DMS153 treated with DMSO at 0.1 percent for 48 hours (cell line): Measurements from ENCODE around the gene COL23A1.
"Not testable (repeated sequence)": the region's sequence is repeated elsewhere in the genome, so short reads cannot be mapped to it uniquely, and the experiment has no call there.

Experiments
- DNase-seq: peaks from one replicate; lab custom pipeline; 2025; ENCODE audit not compliant: unreplicated experiment; lab: John Stamatoyannopoulos, UW

COL23A1 gene

DNA sequence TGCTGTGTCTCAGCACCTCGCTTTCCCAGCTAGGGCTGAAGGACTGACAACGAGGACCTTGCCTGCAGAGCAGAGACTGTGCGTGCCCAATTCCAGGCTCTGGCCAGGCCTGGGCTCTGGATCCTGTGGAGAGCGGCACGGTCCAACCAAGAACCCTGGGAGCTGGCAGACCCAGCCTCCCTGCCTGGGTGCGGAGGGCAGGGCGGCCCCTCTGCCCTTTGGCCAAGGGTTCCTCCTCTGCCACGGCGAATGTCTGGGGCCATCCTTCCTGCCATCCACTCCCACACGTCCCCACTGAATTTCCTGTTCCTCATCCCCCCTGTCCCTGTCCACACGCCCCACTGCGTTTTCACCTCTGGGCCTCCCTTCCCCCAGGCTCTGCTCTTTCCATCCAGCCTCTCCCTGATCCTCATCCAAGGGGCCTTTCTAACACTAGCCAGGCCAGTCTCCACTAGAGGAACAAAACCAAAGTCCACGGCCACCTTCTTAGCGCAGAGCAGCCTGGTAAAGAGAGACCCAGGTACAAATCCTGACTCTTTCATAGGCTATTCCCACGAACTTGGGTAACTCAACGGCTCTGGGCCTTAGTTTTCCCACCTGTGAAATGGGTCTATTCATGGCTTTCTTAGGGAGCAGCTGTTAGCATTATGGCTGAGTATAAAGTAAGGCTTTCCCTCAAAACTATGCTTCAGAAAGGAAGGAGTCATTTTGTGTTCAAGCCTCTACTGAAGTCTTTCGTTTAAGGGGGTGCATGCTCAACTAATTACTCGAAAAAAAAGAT, 262.1 kb downstream of the COL23A1 start:
- DNase-seq = no peak

DNA sequence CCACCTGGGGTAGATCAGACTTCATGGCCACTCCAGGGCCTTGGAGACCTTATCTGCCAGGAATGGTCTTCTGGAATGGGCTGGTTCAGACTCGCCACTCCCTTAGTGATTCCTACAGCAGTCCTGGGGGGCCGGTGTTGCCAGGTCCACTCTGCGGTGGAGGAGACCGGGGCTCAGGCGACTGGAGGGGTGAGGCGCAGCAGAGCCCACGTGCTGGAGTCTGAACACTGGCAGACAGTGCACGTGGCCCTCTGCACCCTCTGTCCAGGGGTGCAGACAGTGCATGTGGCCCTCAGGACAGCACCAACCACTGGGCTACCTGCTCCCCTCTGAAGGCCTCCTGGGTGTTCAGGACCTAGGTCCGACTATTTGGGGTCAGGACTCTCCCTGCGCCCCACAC, 262.7 kb downstream of the COL23A1 start:
- no peak for DNase-seq

DNA sequence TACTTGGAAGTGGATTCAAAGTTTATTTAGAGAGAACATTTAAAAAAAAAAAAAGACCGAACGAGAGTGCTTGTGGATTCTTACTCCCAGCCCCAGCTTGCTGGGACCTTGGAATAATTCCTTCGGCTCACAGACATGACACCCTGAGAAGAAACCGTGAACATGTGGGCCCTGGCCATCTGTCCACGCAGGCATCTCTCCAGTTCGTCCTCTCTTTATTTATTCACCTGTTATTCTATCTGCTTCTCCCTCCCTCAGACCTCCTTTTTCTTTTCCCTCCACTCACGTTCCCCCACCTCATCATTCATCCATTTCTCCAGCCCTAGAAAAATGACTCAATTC, 263.8 kb downstream of the COL23A1 start:
- no peak for DNase-seq

DNA sequence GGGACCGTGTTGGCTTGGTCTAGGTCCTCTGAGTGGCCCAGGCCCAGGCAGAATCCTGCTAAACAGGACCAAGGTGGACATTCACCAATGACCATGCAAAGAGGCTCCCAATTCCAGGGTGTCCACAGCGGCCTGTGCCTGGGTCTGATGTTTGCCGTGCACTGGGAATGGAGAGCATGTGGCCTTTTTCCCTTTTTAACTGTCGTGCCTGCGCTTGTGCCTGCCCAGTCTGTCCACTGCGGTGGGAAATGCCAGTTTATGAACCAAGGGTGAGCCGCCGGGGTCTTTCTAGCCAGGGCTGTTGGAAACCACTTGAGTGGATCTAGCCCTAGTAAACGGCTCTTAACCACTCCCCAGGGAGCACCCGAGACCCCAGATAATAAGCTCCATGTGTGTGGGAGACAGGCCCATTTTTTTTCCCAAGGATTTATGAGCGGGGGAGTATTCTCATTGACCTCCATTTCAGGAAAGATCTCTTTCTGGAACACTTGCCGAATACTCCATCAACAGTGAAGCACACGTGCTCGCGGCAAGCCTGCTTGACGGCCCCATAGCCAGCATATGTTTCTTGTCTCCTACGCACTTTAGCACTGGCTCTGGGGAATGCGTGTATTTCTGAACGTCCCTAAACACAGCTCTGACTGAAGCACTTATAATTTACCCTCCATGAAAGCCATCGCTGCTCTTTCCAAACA, 264.4 kb downstream of the COL23A1 start:
- DNase-seq = no peak

DNA sequence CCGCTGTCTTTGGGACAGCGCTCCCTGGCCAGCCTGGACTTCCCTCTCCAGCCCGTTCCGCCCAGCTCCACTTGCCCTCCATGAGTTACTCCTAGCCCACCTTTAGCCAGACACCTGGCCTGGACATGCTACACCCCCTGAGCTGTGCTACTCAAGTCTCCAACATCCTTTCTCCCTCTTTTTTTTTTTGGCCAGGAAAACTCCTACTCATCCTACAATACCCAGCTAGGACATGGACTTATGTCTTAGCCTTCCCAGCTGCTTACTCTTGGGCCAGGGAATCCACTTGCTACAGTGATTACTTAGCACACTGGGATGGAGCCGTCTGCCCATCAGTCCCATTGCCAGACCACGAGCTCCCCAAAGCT, 264.9 kb downstream of the COL23A1 start:
- DNase-seq = no peak

DNA sequence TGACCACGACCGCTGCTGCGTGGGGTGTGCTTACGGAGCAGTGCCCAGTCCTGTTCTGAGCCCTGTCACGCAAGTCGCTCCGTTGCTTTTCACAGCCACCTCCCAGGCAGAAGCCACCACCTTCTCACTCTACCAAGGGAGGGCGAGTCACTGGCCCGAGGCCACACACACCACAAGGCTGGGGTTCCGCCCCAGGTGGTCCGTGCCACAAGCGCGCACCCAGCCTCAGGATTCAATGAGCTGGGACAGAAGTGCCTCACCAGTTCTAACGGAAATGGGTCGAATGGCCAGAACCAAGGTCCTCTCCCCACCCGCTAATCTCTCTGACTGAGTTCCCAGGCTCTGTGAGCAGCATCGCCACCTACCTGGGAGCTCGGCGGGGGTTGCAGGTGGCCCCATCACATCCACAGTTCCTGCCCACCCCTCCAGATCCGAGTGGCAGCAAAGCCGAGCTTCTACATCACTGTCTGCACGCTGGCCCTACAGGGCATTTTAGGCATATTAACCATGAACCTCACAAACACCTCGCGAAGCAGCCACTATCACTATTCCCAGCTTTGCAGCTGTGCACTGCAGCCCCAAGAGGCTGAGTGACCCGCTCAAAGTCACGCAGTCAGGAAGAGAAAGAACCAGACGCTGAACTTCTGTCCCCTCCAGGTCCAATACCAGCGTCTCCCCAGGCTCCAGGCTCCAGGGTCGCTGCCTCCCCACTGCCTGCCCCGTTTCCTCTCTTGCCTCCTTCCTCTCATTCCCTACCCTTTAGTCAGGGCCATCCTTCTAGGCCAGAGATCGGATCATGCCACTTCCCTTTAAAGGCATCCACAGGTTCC, 265.5 kb downstream of the COL23A1 start:
- DNase-seq = no peak

DNA sequence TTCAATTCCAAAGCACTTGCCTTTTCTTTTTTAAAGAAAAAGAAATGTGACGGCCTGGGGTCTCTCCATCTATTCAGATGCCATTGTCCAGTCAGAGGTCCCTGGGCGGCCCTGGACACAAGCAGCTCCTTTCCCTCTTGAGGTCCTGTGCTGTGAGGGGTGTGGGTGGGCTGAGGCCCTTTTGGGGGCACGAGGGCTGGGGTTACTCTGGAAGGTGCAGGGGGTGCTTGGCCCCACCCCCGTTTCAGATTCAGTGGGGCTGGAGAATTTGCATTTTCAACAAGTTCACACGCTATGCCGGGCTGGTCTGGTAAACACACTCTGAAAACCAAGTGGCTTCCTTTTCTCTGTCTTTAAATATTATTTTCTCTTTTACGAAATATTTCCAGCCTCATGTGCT, 266.2 kb downstream of the COL23A1 start:
- no peak for DNase-seq

DNA sequence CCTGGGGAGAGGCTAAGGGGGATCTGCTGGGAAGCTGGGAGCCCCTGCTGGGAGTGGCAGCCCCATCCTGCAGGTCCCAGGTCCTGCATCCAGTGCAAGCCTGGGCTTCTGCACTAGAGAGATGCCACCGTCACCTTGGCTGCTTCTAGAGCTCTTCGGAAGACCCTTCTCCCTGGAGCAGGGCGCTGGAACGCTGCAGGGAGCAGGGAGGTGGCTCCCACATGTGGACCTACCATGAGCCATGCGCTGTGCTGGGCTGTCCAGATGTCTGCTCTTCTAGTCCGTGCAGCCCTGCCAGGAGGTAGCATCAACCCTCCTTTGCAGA, 266.7 kb downstream of the COL23A1 start:
- no peak for DNase-seq

DNA sequence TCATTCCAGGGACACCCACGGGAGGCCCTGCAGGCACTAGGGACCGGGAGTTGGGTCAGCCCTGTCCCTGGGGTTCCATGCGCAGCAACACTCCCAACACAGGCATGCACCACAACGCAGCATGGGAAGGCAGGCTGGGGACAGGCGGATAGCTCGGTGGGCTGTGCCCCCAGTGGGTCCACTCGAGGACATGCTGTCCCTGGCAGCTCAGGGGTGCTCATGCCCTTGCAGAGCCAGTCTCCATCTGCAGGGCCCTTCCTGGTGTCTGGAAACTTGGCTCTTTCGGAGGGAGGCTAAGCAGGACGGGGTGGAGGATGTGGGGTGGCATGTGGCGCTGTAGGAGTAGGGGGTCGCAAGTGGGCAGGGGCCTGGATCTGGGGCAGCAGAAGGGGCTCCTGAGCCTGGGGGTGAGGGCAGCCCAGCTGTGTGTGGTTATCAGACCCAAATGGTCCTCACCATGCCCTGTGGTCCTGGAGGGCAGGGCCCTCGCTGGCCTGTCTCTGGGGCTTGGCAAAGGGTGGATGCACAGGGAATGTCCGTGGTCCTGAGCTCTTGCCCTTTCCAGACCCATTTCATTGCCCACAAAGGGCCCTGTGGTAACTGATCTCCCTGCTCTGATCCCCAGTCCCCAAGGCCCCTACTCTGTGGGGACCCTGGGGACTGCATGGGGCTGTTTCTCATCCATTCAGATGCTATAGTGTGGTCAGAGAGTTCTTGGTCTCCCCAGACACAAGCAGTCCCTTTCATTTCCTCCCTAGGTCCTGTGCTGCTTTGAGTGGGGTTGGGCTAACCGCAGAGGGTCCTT, 267.3 kb downstream of the COL23A1 start:
- DNase-seq = no peak

DNA sequence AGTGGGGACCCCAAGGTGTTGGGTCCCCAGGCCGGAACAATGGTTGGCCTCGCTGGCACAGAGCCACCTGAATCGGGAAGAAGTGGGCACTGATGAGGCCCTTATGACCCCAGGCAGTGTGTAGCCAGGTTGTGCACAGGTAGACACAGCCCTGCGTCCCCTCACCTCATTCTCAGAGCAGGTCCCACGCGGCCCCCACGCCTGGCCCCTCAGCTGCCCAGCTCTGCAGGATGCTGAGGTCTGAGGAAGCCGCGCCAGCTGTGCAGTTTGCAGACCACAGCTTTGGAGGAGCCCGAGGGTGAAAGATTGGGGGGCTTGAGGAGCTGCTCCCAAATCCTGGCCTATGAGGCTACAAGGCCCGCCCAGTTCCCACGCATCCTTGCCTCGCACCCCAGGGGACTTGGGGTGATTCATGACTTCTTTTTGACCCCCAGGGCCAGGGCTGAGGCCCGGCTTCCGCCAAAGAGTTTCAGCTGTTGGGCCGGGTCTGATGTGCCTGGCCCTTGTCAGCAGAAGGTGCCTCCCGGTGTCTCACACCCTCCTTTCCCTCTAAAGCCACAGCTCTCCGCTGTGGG, 269.8 kb downstream of the COL23A1 start:
- DNase-seq = no peak

DNA sequence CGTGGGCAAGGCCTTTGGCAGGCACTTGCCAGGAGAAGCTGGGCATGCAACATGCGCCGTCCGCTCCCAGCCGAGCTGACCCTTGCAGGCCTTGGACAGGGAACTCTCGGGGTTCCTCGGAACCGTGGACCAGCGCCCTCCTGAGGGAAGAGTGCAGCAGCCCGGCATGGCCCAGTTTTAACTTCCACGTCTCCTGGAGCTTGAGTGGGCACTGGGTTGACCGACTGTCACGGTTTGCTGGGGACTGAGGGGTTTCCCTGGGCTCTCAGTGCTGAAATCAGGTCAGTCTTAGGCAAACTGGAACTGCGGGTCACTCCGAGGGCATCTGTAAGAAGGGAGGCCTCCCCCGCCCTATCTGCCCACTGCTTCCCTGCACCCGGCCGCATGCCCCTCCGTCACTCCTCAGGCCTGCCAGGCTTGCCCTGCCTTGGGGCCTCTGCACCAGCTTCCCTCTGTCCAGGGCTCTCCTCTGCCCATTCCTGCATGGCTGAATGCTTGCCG, 270.6 kb downstream of the COL23A1 start:
- no peak for DNase-seq

DNA sequence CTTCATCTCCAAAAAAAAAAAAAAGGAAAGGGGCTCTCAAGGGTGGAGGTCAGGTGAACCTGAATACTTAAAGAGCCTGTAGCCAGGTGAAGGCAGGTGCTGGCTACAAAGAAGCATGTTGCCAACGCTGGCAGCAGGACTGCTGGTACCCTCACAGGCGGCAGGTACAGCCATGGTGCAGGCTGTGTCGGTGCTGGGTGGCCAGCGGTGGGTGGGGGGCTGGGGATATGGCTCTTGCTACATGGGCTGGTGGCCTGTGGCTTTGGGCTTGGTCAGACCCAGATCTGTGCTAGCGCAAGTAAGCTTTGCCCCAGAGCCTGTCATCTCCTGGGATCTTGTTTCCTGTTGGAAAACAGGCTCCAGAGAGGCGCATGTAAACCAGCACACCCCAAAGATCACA, 271.3 kb downstream of the COL23A1 start:
- no peak for DNase-seq

DNA sequence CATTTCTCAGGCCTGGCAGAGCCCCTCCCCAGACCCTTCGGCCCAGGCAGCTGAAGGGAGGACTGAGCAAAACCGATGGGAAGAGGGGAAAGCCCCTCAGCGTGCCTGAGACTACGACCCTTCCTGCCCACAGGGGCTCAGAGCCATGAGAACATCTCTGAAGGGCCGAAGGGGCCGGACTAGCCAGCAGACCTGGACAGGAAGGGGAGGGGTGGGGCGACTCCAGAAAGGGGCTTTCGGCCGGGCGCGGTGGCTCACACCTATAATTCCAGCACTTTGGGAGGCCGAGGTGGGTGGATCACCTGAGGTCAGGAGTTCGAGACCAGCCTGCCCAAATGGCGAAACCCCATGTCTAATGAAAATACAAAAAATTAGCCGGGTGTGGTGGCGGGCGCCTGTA, 271.8 kb downstream of the COL23A1 start:
- DNase-seq = no peak

DNA sequence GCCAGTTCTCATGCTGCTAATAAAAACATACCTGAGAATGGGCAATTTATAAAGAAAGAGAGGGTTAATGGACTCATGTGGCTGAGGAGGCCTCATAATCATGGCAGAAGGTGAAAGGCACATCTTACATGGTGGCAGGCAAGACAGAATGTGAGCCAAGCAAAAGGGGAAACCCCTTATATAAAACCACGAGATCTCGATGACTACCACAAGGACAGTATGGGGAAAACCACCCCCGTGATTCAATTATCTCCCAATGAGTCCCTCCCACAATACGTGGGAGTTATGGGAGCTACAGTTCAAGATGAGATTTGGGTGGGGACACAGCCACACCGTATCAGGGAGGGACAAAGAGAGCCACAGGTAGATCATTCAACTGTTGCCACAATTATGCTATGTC, 272.5 kb downstream of the COL23A1 start:
- not testable (repeated sequence) for DNase-seq

DNA sequence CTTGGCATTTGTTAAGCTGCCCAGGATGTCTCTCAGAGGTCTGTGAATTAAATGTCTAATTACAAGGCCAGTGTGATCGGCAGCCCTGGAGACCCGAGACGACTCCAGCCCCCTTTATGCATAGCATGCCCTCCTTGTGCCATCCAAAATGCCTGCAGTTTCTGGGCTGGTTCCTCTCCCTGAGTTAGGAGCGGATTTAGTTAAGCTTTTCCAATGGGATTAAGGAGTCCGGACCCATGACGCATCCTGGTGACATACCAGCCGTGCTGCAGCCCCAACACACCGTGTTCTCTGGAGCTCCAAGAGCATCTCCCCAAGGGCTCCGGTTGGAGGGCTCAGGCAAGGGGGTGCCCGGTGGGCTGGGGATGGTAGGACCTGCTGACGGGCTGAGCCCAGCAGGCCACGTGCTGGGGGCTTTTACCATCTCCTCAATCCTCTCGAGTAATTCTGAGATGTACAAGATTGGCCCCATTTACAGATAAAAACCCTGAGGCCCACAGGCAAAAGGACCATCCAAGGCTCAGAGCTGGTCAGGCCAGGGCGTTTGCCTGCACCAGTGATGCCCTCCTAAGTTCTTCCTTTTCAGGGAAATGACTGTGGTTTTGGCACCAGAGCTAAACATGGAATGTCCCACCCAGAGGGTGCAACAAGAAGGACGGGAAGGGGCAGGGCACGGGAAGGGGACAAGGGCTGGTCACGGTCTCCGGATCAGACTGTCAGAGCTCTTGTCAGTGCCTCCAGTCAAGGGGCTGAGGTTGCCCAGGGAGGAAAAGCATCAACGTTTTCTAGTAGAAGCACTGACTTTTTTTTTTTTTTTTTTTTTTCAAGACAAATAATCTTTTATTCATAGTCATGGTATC, 275.0 kb downstream of the COL23A1 start:
- no peak for DNase-seq

DNA sequence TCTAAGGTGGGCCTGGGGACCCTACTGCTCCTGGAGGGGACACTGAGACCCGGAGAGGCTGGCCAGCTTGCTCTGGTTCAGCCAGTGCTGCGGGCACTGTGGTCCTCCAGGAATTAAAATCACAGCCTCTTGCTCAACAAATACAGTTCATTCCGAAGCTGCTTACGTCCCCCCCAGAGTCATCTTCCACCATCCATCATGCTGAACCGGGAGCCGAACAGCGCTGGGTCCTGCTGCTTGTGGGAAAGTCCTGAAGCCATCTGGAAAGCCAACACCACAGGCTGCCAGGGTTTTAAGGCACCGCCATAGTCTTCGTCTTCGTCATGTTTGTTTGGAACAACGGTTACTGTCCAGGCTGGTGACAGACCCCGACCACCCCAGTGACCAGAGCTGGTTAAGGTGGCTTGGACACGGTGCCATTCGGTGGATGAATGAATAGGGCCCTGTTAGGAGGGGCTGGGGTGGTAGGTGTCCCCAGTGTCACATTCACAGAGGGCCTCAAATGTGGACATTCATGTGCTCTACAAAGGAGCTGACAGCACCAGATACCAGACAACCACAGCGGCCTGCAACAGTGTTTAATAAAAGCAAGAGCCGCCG, 276.0 kb downstream of the COL23A1 start:
- no peak for DNase-seq

DNA sequence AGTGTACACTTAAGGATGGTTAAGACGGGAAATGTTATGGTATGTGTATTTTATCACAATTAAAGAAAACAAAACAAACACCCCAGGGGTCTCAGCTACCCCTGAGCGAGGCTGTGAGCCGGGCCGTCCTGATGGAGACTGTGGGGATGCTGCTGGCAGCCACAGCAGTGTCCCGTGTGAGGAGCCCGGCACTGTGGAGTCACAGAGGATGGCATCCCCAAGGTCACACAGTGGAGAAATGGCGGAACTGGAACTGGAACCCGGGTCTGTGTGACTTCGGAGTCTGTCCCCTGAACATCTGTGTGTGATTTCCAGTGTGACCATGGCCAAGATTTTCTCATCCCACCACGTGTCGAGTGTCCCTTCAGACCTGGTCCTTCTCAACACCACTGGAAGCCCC, 276.9 kb downstream of the COL23A1 start:
- no peak for DNase-seq

DNA sequence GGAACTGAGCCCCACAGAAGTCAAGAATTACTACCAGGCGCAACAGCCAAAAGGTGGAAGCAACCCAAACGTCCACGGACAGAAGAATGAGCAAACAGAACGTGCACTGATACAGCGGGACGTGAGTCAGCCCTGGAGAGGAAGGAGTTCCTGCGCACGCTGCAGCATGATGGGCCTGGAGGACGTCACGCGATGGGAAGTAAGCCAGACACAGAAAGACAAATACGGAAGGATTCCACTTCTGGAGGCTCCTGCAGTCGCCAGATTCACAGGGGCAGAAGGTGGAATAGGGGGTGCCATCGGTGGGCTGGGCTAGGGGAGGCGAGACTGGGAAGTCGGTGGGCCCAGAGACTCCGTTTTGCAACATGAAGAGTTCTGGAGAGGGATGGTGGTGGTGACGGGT, 277.3 kb downstream of the COL23A1 start:
- no peak for DNase-seq

DNA sequence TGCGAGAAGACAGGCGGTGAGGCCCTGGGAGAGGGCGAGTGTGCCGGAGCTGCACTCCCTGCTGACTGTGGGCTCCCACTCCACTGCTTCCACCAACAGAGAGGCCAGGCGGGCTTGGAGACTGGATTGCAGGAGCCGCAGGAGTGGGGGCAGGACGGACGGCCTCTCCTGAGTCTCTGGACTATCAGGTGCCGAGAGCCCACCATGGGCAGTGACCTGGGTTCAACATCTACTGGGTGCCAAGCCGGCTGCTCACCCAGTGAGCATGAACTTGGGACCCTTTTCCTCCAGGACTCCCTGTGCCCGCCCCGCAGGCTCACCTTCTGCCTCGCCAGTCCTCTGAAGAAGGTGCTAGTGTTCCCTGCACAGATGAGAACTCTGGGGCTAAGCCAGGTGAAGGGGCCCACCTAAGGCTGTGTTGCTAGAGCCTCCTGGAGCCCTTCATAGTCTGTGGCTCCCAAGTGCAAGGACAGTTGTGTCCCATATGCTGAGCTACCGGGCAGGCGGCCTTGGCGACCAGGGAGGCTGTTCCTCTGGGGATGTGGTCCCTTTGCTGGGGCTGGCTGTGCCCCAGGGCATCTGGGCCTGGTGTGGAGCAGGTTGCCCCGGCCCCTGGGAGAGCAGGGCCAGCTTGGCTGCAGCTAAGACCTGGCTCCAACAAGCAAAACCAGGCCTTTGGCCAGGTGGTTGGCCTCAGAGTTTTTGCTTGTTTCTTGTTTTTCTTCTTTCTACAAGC, 279.9 kb downstream of the COL23A1 start:
- DNase-seq = no peak
